Endothelial cell of umbilical vein (primary cell): ENCODE measurements around the gene PLEKHA6. TPM values are rescaled to one million over a fixed set of nuclear protein-coding genes. Genes with fewer than 3 reads are reported as not detected.

ENCODE experiments used
- BruUV-seq: library from RNA; stranded (reverse); fragments of 400-500 nt; replicated peaks from 2 replicates; lab custom pipeline; 2021; lab: Mats Ljungman, UMichigan
- CTCF ChIA-PET: fragments of 300-600, 350-600 bp; sonication (Branson Sonifier 250); formaldehyde crosslinking; loops from one replicate; lab custom pipeline; 2021; ENCODE audit warnings: antibody characterized with exemption, inconsistent platforms; lab: Charles Lee
- POLR2A ChIA-PET: fragments of 300-600, 350-600 bp; sonication (Branson Sonifier 250); formaldehyde crosslinking; loops from one replicate; lab custom pipeline; 2021; ENCODE audit warnings: antibody characterized with exemption, inconsistent platforms; lab: Charles Lee
- DNase-seq: peaks from one replicate; pipeline ENCODE4 v3.0.0-alpha.2; 2011; ENCODE audit warnings: low read depth, low spot score
- FAIRE-seq: peaks from 2 replicates; lab custom pipeline; 2011; peaks lifted over from hg19 to GRCh38; lab: Jason Lieb, UNC
- H2AFZ ChIP-seq: 2 replicates; pipeline ENCODE4 v1.6.0; 2012; ENCODE audit warnings: low read depth, low read length, control low read depth, inconsistent platforms
- H3K27ac ChIP-seq: 2 replicates; pipeline ENCODE4 v1.5.1; 2011; ENCODE audit warnings: low read depth, mild to moderate bottlenecking, control low read depth, low read length, moderate library complexity; ENCODE audit not compliant: insufficient read depth
- H3K27me3 ChIP-seq, 2 experiments: 2 replicates each; pipeline versions ENCODE4 v1.6.0 to v1.6.1; 2011; ENCODE audit warnings: low read length in 2 of 2, mixed read lengths in 1 of 2; ENCODE audit not compliant: control insufficient read depth in 2 of 2, insufficient read depth in 2 of 2
- H3K36me3 ChIP-seq, 2 experiments: 2 replicates in 1 of 2; 3 replicates in 1 of 2; pipeline ENCODE4 v1.5.1; 2011; ENCODE audit warnings: low read length in 2 of 2, mild to moderate bottlenecking in 1 of 2, moderate library complexity in 1 of 2; ENCODE audit not compliant: control insufficient read depth in 2 of 2, insufficient read depth in 2 of 2; ENCODE audit errors: extremely low read depth in 1 of 2
- H3K4me1 ChIP-seq: 3 replicates; pipeline ENCODE4 v1.5.1; 2011; ENCODE audit warnings: mild to moderate bottlenecking, low read length; ENCODE audit not compliant: control insufficient read depth, insufficient read depth; ENCODE audit errors: extremely low read depth
- H3K4me2 ChIP-seq: 2 replicates; pipeline ENCODE4 v1.6.1; 2011; ENCODE audit warnings: low read length, control low read depth, mixed read lengths; ENCODE audit not compliant: insufficient read depth
- H3K4me3 ChIP-seq, 3 experiments: fragments of 200-600 bp in 1 of 3; sonication (generic), shearing (Covaris generic) in 1 of 3; replicated peaks in 1 of 3; 2 replicates each; pipeline ENCODE4 v1.5.1; 2011 to 2016; ENCODE audit warnings: control low read depth in 3 of 3, low read length in 3 of 3, mild to moderate bottlenecking in 2 of 3, inconsistent platforms in 1 of 3, low read depth in 1 of 3, moderate library complexity in 1 of 3; ENCODE audit not compliant: insufficient read depth in 1 of 3
- H3K79me2 ChIP-seq: 2 replicates; pipeline ENCODE4 v1.6.0; 2012; ENCODE audit warnings: low read length, inconsistent platforms; ENCODE audit not compliant: control insufficient read depth, insufficient read depth
- H3K9ac ChIP-seq: replicated peaks from 2 replicates; pipeline ENCODE3; 2011; ENCODE audit warnings: low read length, control low read depth; ENCODE audit not compliant: insufficient read depth; ENCODE audit errors: extremely low read depth
- H3K9me1 ChIP-seq: replicated peaks from 3 replicates; pipeline ENCODE4 v1.6.0; 2011; ENCODE audit warnings: mild to moderate bottlenecking, low read length; ENCODE audit not compliant: control insufficient read depth, insufficient read depth; ENCODE audit errors: extremely low read depth
- H3K9me3 ChIP-seq: replicated peaks from 2 replicates; pipeline ENCODE4 v1.5.1; 2012; ENCODE audit warnings: low read length, inconsistent platforms; ENCODE audit not compliant: control insufficient read depth, insufficient read depth
- H4K20me1 ChIP-seq: replicated peaks from 2 replicates; pipeline ENCODE3; 2011; ENCODE audit warnings: mild to moderate bottlenecking, low read length; ENCODE audit not compliant: control insufficient read depth, insufficient read depth; ENCODE audit errors: extremely low read depth
- EZH2 ChIP-seq: IDR thresholded peaks from 2 replicates; pipeline ENCODE4 v1.6.1; 2012; ENCODE audit warnings: borderline replicate concordance, low read depth, mild to moderate bottlenecking, moderate library complexity, low read length, inconsistent platforms; ENCODE audit not compliant: severe bottlenecking
- FOS ChIP-seq: IDR thresholded peaks from 2 replicates; pipeline ENCODE4 v1.6.1; 2011; ENCODE audit warnings: mild to moderate bottlenecking, low read length, moderate library complexity, borderline replicate concordance; ENCODE audit not compliant: insufficient read depth
- GATA2 ChIP-seq: IDR thresholded peaks from 2 replicates; pipeline ENCODE4 v1.7.0; 2011; ENCODE audit warnings: low read depth, mild to moderate bottlenecking, moderate library complexity, mixed read lengths, low read length; ENCODE audit not compliant: insufficient read length, insufficient read depth
- JUN ChIP-seq: IDR thresholded peaks from 2 replicates; pipeline ENCODE4 v1.6.1; 2011; ENCODE audit warnings: borderline replicate concordance, low read depth; ENCODE audit not compliant: insufficient read length, insufficient read depth
- MYC ChIP-seq: IDR thresholded peaks from one replicate; pipeline ENCODE4 v1.6.1; 2011; ENCODE audit warnings: mild to moderate bottlenecking, low read depth, low read length
- POLR2A ChIP-seq: IDR thresholded peaks from 2 replicates; pipeline ENCODE4 v1.6.1; 2012; ENCODE audit warnings: low read depth, mild to moderate bottlenecking, control low read depth, low read length
- POLR2AphosphoS5 ChIP-seq: IDR thresholded peaks from 2 replicates; pipeline ENCODE4 v1.6.1; 2012; ENCODE audit warnings: low read depth, mild to moderate bottlenecking, control low read depth, low read length, moderate library complexity; ENCODE audit not compliant: insufficient read depth
- dilution Hi-C: fragments of 300-500 bp; cut with MboI; formaldehyde crosslinking; loops from one replicate; pipeline ENCODE4 v1.15.0; 2019; ENCODE audit warnings: low sequenced_read_pairs; ENCODE audit not compliant: extremely low pct_ligation_motif_present
- intact Hi-C: fragments of 100-400 bp; cut with micrococcal nuclease; formaldehyde crosslinking; loops from one replicate; pipeline ENCODE4 v1.10.0; 2022
- polyA plus RNA-seq, 4 experiments: library from polyadenylated mRNA; depleted of rRNA in 3 of 4; stranded (reverse) in 3 of 4; unstranded in 1 of 4; fragments of >200 nt; gene quantifications; 2 replicates each; pipeline versions ENCODE4 v1.2.1 to v1.2.3, GENCODE V29; 2011 to 2012; ENCODE audit warnings: missing spikeins in 1 of 4
- total RNA-seq: library from RNA; stranded (reverse); gene quantifications from 2 replicates; pipeline ENCODE4 v1.2.3, GENCODE V29; 2021
- TF ChIP-seq, protein P1 (sequence below), 2 donors: IDR thresholded peaks; 1 replicate in 1 of 2; 2 replicates in 1 of 2; pipeline ENCODE4 v1.5.1; 2011; ENCODE audit warnings: low read length in 2 of 2, mild to moderate bottlenecking in 2 of 2, moderate library complexity in 2 of 2, control low read depth in 1 of 2, inconsistent platforms in 1 of 2, low read depth in 1 of 2; ENCODE audit not compliant: insufficient read depth in 1 of 2; ENCODE audit errors: extremely low read depth in 1 of 2
- TF ChIP-seq, protein P2 (sequence below): IDR thresholded peaks from 2 replicates; pipeline ENCODE4 v1.6.1; 2011; ENCODE audit not compliant: insufficient read depth, insufficient read length

Gene PLEKHA6
- total and polyA plus RNA-seq, 2 donors (not counting 3 experiments of a cell fraction or from before 2014, with no cell fraction given), result 2.1 to 15.0 TPM

DNA sequence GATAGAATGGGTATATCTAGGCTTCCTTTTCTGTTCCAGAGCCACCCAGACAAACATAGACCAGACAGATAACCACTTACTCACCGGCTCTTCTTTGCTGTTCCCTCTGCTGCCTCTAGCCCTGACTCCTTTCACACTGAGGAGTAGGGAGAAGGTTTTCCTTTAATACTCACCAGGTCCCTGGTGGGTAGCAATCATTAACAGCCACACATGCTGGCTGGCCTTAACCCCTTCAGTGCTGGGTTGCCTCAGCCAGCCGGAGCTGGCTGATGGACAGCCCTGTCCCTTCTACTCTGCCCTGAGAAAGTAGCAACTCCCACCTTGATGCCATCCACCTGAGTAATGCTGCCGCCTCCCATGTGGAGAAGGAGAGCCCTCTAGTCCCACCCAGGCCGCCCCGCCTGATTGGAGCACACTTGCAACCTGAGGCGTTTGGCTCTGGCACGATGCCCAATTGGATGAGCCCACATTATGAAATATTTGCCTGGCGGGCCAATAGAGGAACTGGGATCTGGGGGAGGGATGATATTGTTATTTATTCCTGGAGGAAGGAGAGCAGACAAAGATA is 71.6 kb downstream of the PLEKHA6 start:
- no peak overlapping the region for H2AFZ ChIP-seq
- no peaks in the 10 kb centered on the region for H3K9me1 ChIP-seq
- H3K9me3 ChIP-seq, result no peaks in the 10 kb centered on the region
- dilution Hi-C loops, result no loop called here
- H4K20me1 ChIP-seq, result no peaks in the 10 kb centered on the region
- no peak for DNase-seq
- no peak overlapping the region for H3K27ac ChIP-seq
- POLR2A ChIA-PET, result no interaction called here
- no TSS peak for BruUV-seq
- H3K79me2 ChIP-seq, result no peaks in the 10 kb centered on the region
- H3K27me3 ChIP-seq, result no peaks in the 10 kb centered on the region
- no peak overlapping the region for H3K4me2 ChIP-seq
- CTCF ChIA-PET, result interaction anchor here (0.8 to 1.2 kb wide), 2 partner anchors 10 to 75 kb away, joined by 3 read pairs; no protein-coding TSS in a partner anchor
- FAIRE-seq, result no peak
- TF ChIP-seq FOS (no peak), EZH2 (no peak), POLR2A (no peak), JUN (no peak), MYC (no peak), GATA2 (no peak), POLR2AphosphoS5 (no peak)
- TF ChIP-seq, protein P1, sequence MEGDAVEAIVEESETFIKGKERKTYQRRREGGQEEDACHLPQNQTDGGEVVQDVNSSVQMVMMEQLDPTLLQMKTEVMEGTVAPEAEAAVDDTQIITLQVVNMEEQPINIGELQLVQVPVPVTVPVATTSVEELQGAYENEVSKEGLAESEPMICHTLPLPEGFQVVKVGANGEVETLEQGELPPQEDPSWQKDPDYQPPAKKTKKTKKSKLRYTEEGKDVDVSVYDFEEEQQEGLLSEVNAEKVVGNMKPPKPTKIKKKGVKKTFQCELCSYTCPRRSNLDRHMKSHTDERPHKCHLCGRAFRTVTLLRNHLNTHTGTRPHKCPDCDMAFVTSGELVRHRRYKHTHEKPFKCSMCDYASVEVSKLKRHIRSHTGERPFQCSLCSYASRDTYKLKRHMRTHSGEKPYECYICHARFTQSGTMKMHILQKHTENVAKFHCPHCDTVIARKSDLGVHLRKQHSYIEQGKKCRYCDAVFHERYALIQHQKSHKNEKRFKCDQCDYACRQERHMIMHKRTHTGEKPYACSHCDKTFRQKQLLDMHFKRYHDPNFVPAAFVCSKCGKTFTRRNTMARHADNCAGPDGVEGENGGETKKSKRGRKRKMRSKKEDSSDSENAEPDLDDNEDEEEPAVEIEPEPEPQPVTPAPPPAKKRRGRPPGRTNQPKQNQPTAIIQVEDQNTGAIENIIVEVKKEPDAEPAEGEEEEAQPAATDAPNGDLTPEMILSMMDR (IDR thresholded peaks at IDR 0.05; ENCODE audit: extremely low read depth in 1 of 2, insufficient read depth in 1 of 2, low read depth in 1 of 2, low read length in 2 of 2), result no peak
- TF ChIP-seq, protein P2, sequence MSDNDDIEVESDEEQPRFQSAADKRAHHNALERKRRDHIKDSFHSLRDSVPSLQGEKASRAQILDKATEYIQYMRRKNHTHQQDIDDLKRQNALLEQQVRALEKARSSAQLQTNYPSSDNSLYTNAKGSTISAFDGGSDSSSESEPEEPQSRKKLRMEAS, result no peak
- H3K36me3 ChIP-seq, result no peaks in the 10 kb centered on the region
- peaks cover 5% of the 10 kb centered on the region for H3K4me1 ChIP-seq
- intact Hi-C loops, result no loop called here
- H3K9ac ChIP-seq, result no peak overlapping the region
- no peak overlapping the region for H3K4me3 ChIP-seq
